ENCODE results near the gene HMHB1.

The HMHB1 gene

DNA sequence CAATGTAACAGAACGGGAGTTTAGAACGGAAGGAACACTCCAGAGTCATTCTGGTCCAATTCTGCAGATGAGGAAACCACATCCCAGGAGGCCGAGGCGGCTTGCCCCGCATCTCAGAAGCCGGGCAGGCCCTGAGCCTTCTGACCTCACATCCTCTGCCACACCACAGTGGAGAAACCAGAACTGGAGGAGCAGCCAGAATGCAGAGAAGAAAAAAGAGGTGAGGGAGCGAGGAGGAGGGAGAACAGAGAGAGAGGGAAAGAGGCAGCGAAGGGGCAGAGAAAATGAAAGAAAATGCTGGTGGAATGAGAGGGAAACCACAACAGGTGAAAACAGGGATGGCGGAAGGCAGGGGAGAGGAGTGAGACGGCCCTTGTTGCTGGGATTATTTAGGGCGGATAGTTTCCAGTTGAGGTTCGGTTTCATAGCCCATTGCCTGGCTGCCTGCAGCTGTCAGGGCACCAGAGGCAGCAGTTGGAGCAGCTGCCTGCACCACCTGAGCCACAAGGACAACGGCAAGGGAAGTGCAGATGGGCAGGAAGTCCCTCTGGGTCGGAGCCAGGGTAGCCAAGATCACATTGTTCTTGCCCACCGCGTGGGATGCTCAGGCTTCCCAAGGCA lies at the start of gene HMHB1:
Gene HMHB1, plus strand, starts transcription at position 77 of the 621 bp plus-strand sequence.
- no peak for DNase-seq

DNA sequence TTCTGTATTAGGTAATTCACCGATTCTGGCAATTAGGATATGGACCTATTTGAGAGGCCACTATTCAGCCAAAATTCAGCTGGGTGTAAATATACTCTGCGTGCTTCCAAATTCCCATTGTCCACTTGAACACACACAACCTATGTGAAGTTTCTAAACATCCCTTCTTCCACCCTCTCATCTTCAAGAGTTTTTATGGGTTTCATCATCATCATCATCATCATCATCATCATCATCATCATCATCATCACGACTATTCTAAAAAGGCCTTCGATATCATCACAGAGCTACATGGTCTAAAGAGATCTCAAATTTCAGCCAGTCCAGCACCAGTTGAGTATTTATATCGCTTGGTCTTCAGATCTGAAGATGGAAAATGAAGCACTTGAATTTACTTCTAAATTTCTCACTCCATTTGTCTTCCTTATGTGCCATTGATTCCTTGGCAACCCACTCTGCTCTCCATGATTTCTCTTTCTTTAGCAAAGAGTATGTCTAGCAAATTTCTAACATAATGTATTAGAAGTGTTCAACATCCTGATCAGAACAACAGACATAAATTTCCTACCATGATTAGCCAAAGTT lies 49.2 kb upstream of the HMHB1 start:
- DNase-seq = no peak

DNA sequence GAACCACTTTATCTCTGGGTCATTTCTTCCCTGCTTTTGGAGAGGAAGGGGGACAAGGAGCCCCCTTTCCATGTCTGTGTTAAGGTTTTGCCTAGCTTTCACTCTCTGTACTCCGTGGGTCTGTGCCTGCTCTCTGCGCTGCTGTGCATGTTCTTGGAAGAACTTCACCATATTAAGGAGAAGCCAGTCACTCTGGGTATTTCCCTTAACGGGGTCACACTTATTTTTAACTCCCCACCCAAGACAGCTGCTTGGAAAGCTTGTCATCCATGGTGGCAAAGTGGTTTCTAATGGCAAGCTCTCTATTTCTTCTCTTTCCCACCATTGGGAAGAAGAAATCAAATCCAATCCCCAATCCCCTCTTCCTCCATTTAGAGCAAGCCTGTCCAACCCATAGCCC lies 44.8 kb upstream of the HMHB1 start:
- DNase-seq = no peak

DNA sequence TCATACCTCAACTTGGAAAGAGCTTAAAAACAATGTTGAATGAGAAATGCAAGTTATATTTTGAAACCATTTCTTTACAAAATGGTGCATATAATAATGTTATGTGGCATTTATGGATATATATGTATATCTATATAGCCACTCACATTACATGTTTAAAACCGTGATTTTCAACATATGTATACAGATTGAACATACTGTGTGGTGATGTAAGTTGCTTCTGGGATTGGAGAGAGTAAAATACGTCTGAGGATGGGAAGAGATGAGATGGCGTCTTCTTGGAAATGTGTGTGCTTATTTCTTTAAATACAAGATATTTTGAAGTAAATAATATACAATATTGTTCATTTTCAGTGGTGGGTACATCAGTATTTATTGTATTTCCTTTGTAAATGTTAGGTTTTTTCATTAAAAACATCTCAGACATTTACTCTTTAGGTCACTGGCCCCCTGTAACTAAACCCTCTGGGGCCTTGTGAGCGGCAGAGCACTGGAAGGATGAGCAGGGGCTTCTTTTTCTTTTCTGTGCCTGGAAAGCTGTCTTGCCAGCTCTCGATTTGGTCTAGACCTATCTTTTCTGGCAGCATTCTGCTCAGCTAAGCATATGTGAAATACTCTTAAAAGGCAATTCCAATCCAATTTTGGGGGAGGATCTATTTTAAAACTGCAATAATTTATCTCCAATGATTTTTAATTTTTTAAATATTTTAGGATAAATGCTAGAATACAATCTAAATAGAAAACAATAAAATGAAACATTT lies 42.8 kb upstream of the HMHB1 start:
- DNase-seq = no peak

DNA sequence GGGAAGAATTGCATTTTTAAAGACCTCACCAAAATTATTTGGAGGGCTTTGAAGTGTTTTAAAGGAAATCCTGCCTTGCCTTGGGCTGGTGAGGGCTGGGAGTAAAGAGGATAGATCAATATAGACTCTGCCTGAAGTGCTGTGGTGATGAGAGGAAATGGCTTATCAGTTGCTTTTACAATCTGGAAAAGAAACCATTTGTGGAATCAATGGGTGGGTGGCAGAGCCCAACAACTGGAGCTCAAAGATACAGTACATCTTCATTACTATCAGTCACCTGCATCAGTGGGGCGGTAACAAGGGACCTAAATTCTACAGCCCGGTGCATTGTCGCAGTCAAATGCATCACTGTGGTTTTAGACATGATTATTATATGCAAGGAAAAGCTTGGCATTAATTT lies 41.5 kb upstream of the HMHB1 start:
- no peak for DNase-seq

DNA sequence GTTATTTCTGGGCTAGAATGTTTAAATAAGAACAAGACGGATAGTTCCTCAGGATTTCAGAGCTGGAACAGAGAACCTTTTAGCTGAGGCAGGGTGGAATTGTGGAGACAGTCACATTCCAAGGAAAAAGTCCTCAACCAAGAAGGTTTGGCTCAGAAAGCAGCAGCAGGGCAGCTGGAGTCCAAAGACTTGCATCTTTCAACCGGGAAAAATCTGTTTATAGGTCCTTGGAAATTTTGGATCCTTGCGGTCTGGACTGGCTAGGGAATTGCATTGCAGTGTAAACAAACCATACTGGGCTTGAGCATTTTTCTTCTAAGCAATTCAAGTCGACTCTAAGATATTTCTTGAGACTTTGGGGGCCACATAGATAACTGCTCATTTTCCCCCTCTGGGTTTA lies 40.8 kb upstream of the HMHB1 start:
- DNase-seq = no peak

DNA sequence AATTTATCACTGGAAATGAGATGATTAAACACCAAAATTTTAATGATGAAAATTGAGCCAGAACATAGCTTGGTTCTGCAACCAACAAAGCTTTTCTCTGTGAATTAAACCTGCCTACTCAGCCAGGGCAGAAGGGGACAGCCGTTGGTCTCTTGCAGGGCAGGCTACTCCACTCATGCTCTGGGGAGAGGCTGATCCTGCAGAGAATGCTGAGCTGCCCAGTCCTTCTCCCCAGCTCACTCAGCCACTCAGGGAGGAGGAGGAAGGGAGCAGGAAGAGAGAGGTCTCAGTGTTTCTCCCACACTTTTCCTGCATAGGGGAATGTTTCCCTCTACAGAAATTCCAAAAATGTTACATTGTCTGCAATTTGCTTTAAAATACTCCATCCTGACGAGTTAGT lies 40.4 kb upstream of the HMHB1 start:
- no peak for DNase-seq

DNA sequence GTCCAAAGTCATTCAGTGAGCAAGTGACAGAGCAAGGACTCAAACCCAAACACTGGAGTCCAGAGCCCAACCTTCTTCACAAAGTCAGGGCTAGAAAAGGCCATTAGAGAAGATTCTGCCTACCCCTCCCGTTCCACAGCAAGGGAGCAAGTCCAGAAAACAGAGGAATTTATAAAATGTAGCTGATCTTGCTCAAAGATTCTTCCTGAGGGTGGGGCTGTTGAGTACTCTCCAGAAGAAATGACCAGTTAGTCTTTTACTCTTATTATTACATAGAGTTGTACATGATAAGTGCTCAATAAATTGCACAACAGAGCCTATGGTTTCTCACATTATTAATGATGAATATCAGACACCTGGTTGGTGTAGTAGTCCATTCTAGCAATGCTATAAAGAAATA lies 39.3 kb upstream of the HMHB1 start:
- DNase-seq = no peak

DNA sequence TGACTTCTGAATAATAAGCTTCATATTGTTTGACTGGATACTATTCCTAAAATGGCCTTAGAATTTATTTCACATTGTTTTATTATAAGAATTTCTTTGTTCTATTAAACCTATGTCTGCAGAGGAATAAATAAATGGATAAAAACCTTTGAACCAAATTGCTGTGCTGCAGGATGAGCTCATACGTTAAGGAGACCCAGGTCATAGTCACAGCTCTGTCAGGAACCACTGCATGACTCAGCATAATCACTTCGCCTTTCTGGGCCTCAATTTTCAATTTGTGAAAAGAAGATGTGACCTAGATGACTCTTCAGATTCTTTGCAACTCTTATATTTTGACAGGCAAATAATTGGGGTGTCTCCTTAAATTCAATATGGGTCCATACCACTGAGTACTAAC lies 36.7 kb upstream of the HMHB1 start:
- no peak for DNase-seq

DNA sequence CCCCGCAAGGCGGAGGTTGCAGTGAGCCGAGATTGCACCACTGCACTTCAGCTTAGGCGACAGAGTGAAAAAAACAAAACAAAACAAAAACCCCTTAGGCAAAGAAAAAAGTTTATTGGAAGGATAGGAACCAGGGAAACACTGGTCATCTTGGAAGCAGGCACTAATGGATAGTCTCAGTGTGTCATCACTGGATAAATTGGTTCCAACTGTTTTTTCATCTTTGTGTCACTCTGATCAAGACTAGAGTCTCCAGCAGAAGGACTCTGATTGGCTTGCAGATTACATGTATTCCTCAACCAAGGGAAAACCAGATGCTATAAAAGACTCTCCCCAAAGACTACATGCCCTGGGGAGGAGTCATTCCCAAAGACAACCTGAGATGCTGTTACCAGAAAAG lies 35.0 kb upstream of the HMHB1 start:
- no peak for DNase-seq

DNA sequence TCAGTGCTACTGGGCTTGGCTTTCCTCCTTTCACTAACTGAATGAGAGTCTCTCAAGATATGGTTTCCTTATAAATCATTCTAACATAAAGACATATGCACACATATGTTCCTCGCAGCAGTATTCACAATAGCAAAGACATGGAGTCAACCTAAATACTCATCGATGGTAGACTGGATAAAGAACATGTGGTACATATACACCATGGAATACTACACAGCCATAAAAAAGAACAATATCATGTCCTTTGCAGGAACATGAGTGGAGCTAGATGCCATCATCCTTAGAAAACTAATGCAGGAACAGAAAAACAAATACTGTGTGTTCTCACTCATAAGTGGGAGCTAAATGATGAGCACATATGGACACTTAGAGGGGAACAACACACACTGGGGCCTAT lies 32.5 kb upstream of the HMHB1 start:
- DNase-seq = no peak

DNA sequence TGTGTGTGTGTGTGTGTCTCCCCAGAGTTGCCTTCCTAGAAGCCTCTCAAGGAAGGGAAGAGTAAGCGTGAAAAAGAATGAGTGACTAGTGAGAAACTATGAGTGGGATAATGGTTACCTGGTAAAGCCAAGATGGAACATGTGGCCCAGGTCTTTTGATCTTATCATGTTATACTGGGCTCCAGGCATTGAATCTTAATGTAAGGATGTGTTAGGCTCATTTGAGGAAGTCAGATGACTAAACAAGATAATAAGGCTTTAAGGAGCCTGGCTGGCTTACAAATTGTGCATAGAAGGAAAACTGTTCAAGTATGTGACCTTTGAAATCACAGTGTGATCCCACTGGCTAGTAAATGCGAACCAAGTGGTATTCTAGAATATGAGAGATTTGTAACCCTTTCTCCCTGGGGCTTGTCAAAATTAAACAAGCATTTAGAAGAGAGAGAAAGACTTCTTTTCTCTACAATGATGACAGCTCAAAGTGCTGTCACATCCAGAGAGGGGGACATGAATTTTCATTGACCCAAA lies 29.9 kb upstream of the HMHB1 start:
- no peak for DNase-seq

DNA sequence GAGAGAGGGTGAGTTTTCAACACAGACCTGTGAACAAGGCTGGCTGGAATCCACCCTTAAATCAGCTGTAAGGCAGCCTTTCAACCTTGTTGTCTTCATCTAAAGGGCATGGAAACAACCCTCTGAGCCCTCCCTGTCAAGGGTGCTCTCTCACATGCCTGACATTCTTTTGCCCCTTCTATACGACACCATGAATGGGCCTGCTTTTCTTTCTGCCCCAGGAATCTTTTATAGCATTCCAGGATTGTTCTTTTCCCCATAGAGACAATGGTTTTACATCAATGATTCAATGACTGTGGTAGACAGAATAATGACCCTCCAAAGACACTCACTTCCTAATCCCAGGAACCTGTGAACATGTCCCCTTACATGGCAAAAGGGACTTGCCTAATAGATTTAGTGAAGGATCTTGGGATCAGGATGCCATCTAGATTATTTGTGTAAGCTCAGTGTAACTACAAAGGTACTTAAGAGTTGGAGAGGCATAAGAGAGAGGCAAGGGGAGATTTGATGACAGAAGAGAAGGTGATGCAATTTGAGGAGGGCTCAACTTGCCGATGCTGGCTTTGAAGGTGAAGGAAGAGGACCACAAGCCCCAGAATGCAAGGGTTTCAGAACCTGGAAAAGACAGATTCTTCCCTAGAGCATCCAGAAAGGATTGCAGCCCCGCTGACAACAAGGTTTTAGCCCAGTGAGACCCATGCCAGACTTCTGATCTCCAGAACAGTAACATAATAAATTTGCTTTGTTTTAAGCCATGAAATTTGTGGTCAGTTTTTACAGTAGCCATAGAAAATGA lies 29.2 kb upstream of the HMHB1 start:
- no peak for DNase-seq

DNA sequence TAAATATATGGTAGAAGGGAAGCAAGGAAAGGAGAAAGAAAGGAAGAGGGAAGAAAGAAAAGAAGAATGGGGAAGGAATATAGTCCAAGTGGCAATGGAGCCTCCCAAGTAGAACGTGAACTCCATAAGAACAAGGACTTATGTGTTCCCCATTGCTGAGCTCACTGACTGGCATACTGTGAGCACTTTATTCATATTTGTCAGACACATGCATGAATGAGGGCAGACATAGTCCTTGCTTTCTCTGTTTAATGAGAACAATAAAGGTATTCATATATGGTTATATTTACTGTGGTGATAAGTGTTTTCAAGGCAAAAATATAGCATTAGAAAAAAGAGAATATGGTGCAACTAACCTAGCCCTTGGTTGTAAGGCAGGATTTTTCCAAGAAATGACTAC lies 23.6 kb upstream of the HMHB1 start:
- no peak for DNase-seq

DNA sequence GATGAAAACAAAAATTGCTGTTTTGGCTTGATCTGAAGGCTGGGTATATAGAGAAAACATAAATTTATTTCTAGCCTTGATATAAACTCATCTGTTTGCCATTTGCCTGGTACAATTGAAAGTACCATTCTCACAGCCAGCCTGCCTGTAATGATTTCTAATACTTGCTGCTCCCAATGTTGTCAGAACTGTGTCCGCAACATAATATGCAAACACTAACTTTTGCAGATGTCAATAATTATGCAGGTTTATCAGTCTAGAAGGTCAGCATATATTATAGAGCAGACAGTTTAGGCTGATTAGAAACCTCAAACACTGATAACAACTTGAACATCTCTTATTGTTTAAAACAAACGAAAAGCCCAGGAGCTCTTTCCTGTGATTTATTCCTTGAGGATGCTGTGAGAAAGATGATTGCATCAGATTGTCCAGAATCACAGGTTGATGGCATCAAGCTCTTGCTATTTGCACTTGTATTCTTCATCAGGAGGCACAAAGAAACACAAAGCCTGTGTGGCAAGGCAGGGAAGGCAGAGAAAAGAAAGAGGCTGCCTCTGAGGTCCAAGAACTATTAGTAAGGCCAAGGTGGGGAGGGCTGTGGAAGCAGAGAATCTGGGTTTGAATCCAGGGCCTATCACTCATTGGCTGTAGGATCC lies 21.4 kb upstream of the HMHB1 start:
- no peak for DNase-seq

DNA sequence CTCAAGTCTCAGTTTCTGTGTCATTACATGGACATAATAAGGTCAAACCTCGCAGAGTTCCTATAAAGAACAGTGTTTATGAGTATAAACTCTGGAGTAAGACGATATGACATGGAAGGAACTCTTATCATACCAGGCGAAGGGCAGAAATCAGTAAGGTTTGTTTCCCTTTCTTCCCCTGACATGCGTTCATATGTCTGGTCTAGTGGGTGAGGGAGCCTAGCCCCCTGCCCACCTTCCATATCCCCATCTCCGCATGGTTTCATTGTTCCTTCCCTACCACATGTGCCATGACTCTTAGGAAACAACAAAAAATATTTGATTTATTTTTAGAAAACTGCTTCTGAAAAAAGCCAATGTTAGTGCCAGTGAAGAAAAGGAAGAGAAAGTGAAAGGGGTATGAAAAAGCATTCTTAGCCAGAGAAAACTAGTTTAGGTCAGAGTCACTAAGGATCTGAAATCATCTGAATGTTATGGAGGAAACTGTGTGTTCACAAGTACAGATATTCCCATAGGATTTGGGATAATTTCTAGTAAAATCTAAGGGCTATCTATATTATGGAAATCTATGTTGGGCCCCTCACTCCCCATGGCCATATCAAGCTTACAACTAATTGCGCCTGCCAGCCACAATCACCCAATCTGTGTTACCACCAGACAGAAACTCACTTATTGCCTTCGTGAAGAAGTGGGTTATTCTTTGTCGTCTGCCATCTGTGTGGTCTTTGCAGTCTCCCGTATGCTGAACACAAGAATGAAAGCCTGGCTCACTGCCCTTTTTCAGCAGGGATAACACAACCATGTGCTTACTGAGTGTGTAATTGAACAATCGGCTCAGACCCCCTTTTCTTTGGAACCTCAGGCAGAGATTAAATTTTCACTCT lies 19.9 kb upstream of the HMHB1 start:
- DNase-seq = peak in 12 of 56 donors; percentile 0 to 28 (median 8)

DNA sequence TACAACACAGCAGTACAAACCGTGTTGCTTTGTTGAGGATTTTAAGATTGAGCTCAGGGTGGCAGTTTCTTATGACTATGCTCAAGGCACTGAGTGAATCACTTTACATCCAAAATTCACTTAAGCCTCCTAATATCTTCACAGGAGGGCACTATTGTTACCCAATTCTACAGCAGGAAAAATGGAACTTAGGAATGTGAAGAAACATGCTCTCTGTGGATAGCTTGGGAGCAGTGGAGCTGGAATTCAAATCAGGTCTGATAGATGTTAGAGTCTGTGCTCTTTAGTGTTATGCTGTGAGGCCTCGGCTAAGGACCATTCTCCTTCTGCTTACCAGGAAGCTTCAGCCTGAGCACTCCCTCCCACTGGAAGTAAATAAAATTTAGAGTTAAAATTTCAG lies 18.7 kb upstream of the HMHB1 start:
- no peak for DNase-seq

DNA sequence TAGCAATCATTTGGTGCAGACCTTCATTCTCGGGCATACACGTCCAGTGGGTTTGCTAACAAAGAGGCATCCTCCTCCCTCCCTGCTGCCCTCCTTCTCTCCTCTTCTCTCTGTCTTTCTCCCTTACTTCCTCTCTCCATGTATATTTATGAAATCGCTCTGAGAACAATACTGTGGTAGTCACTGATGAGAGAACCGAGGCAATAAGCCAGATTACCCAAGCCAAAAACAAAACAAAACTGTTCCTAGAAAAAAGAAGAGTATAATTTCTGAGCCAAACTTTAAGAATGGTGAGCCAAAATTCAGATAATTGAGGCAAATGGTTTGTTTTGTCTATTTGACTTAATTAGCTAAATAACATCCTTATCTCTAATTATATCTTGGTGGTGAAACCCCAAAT lies 15.8 kb upstream of the HMHB1 start:
- DNase-seq = no peak

DNA sequence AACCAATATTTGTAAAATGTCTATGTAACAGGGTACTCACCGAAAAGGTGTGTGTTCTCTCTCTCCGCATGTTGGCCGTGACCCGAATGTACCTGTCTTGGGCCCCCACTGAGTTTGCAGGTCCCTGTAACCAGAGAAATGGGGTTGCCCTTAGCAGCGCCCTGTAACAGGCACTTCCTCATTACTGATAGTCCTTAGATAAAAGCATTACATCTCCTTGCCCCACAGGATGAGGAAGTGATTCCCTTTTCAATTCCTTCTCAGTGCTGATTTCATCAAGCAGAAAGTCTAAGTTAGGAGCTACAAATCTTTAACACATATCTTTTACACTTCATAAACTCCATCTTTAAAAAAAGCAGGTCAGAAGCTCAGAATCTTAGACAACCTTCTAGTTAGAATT lies 15.2 kb upstream of the HMHB1 start:
- peak in 1 of 56 donors; percentile 1 for DNase-seq

DNA sequence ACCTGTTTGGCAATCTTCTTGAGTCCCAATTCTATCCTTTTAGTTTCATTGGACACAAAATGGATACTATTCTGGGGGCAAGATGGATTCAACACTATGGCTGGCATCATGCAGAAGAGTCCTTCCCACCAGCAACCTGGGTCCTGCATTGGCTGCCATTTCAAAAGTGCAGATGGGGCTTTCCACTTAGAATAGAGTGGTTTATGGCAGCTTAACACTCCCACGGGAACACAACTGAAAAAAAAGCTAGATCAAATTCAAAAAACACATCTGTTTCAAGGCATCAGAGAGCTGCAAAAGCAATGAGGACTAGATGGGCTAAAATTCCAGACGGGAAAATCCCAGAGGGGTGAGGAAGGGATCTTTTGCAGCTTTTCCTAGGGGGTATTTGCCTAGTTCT lies 11.2 kb upstream of the HMHB1 start:
- DNase-seq = no peak

Measured in nucleus accumbens (tissue), 56 donors.